ENCODE measurements around the gene RNF149. TPM values are rescaled to one million over a fixed set of nuclear protein-coding genes. Genes with fewer than 3 reads are reported as not detected.
"Not testable (repeated sequence)": the region's sequence is repeated elsewhere in the genome, so short reads cannot be mapped to it uniquely, and the experiment has no call there.

The RNF149 gene
- polyA plus RNA-seq = 10 to 100 TPM; 45.5 to 79.9 (median 50.9) TPM

DNA sequence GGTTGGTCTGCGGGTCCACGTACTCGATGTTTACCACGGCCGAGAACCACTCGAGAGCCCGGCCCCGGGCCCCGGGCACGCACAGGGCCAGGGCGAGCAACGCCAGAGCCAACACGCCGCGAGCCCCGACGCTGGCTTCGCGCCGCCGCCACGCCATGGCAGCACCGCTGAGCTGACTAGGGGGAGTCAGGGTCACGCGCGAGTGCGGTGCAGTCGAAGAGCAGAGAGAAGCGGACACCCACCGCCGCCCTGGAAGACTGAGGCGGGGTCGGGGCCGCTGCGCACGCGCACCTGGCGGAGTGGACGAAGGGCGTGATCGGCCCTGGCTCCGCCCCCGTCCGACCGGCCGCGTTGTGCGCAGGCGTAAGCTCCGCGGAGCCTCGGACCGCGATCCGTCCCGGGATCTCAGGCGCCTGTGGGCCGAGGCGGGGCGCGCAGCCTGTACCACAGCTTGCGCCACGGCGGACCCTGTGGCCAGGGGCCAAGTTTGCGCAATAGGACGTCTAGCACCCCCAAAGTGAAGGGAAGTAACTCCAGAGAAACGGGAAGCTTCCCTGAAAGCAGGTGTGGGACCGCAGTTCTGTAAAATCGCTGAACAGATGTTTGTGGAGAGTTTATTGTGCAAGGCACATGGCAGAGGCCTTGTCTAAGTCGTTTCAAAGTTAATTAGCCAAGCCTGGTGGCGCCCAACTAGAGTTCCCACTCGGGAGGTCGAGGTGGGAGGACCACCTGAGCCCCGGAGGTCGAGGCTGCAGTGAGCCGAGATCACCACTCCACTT is at the start of gene RNF149:
RNF149 (minus strand) TSS at position 270 of the 779 bp plus-strand sequence; CDS start at position 157, 113 bp downstream.
- Mint-ChIP-seq H3K4me1 (peaks cover 86 to 89% of the 10 kb centered on the region in 2 donors), H3K36me3 (peaks cover 0 to 2% (median 0%) of the 10 kb centered on the region in 3 donors), H3K27me3 (ENCODE audit: low read depth in 3 of 3) (peaks cover 9 to 26% (median 20%) of the 10 kb centered on the region in 3 donors), H3K9me3 (no peaks in the 10 kb centered on the region), H3K4me3 (peak within 1 kb of the TSS; percentile 91 to 99 (median 98)), H3K27ac (peak within 1 kb of the TSS; percentile 97 to 100 (median 100))
- peak; percentile 96 for DNase-seq

- Mint-ChIP-seq H3K4me1 (peaks cover 15 to 16% of the 10 kb centered on the region in 2 donors), H3K4me3 (no peak overlapping the region), H3K27ac (no peak overlapping the region), H3K9me3 (no peaks in the 10 kb centered on the region), H3K36me3 (no peaks in the 10 kb centered on the region), H3K27me3 (ENCODE audit: low read depth in 3 of 3) (no peaks in the 10 kb centered on the region)
- no peak for DNase-seq
Observed at GRCh38 chr2:101357376-101357775, 48.9 kb upstream of the RNF149 start.

DNA sequence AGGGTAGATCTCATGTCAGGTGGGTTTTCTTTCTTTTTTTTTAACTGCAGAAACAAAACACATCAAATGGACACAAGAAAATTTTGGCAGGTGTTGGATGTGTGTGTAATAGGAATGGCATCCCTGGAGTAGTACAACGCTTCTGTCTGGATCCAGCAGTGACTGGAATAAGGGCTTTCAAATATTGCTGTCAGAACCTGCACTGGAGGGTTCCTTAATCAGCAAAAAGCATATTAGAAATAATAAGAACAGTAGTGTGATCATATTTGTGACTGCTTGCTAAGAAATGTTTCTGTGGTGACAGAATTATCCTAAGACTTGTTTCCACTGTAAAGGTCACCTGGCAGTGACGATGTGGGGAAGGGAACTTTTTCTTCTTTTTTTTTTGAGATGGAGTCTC is 48.0 kb upstream of the RNF149 start:
- H3K9me3 Mint-ChIP-seq = no peaks in the 10 kb centered on the region
- H3K4me1 Mint-ChIP-seq = peaks cover 7% of the 10 kb centered on the region in 2 donors
- no peaks in the 10 kb centered on the region for H3K36me3 Mint-ChIP-seq
- H3K27ac Mint-ChIP-seq = no peak overlapping the region
- H3K27me3 Mint-ChIP-seq (ENCODE audit: low read depth in 3 of 3) = no peaks in the 10 kb centered on the region
- no peak overlapping the region for H3K4me3 Mint-ChIP-seq
- no peak for DNase-seq

DNA sequence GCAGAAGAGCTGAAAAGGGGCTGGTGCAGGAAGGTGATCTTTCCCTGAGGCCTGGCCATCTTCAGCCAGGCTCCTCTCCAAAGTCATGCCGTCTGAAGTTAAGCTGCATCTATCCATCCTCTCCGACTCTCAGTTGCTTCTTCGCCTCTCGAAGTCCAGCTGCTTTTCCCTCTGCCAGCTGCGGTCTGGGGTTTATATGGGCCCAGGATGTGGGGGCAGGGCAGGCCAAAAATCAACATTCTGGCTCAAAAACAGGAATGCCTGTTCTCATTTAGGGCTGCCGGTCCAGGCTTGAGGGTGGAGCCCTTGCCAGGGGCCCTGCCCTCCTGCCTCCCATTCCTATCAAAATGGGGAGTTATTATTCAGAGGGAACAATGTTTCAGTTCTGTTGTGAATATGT is 47.6 kb upstream of the RNF149 start:
- no peaks in the 10 kb centered on the region for H3K36me3 Mint-ChIP-seq
- no peak overlapping the region for H3K4me3 Mint-ChIP-seq
- H3K4me1 Mint-ChIP-seq = peaks cover 2 to 3% of the 10 kb centered on the region in 2 donors
- DNase-seq = no peak
- no peaks in the 10 kb centered on the region for H3K27me3 Mint-ChIP-seq (ENCODE audit: low read depth in 3 of 3)
- no peak overlapping the region for H3K27ac Mint-ChIP-seq
- no peaks in the 10 kb centered on the region for H3K9me3 Mint-ChIP-seq

DNA sequence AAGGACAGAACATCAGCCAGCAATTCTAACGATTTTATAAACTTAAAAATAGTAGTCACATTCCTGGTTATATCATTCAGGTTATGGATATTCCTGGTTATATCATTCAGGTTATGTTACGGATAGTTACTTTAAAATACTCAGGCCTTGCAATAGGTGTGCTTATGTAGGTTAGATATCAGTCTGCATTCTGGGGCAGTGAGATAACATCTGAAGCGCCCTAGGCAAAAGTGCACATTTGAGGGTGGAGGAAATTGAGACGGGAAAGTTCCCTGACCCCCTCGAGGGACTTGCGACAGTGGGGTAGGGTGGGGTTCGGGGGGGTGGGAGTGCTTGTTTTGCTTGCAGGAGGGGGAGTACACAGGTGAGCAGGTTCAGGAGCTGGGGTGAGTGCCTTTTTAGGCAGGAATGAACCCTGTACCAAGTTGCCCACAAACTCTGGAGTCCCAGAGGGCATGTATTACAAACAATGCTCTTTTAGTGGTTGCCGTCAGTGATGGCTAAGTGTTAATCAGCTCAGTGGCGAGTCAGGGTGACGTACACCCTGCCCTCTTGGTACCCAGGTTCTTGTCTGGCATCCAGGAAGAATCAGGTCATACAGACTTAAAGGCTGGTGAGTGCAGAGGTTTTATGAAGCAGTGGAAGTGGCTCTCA is 47.0 kb upstream of the RNF149 start:
- Mint-ChIP-seq H3K36me3 (no peaks in the 10 kb centered on the region), H3K27me3 (ENCODE audit: low read depth in 3 of 3) (no peaks in the 10 kb centered on the region), H3K4me3 (no peak overlapping the region), H3K9me3 (no peaks in the 10 kb centered on the region), H3K27ac (no peak overlapping the region), H3K4me1 (no peaks in the 10 kb centered on the region)
- no peak for DNase-seq

DNA sequence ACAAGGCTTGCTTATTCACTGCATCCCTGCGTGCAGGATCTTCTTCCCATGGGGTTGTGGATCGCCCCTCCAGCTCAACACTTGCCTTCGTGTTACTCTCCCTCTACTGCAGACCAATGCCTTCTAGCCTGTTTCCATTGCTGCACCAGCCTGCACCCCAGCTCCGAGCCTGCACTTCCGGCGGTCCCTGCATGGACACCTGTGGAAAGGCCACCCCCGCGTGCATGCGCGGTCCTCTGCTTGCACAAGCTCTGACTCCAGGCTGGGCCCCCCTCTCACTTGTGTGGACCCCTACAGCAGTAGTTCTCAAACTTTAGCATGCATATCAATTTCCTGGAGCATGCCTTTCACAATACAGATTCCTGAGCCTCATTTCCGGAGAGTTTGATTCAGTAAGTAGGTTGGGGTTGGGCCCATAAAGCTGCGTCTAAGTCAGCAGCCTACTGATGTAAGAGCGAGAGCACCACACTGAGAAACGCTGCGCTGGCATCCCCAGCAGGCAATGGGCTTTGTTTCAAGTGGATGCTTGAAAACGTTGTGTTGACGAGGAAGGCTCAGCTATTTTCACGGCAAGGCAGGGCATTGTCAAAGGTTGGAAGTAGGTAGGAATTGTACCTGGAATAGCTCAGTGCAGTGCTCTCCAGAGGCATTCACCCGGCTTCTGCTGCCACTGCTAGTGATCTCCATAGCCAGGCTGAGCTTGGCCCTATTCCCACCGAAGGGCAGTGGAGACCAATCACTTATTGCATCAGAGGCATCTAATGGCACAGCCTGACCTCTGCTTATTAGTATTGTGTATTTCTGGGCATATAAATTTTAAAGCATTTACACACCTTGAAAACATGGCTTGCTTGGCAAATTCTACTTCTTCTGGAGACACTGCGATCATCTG is 46.2 kb upstream of the RNF149 start:
- no peak for DNase-seq
- peaks cover 0 to 2% (median 0%) of the 10 kb centered on the region in 3 donors for H3K27me3 Mint-ChIP-seq (ENCODE audit: low read depth in 3 of 3)
- H3K27ac Mint-ChIP-seq = no peak overlapping the region
- no peaks in the 10 kb centered on the region for H3K36me3 Mint-ChIP-seq
- no peaks in the 10 kb centered on the region for H3K4me1 Mint-ChIP-seq
- no peak overlapping the region for H3K4me3 Mint-ChIP-seq
- H3K9me3 Mint-ChIP-seq = no peaks in the 10 kb centered on the region

- H3K4me1 Mint-ChIP-seq; H3K27ac Mint-ChIP-seq; DNase-seq; H3K9me3 Mint-ChIP-seq; H3K4me3 Mint-ChIP-seq; H3K36me3 Mint-ChIP-seq; H3K27me3 Mint-ChIP-seq (ENCODE audit: low read depth in 3 of 3): not testable (repeated sequence)
Observed at GRCh38 chr2:101352631-101353030, 44.1 kb upstream of the RNF149 start.

GRCh38 chr2:101351207-101351606 is 42.7 kb upstream of the RNF149 start:
- H3K9me3 Mint-ChIP-seq = no peaks in the 10 kb centered on the region
- H3K27ac Mint-ChIP-seq = no peak overlapping the region
- H3K4me1 Mint-ChIP-seq = no peaks in the 10 kb centered on the region

DNA sequence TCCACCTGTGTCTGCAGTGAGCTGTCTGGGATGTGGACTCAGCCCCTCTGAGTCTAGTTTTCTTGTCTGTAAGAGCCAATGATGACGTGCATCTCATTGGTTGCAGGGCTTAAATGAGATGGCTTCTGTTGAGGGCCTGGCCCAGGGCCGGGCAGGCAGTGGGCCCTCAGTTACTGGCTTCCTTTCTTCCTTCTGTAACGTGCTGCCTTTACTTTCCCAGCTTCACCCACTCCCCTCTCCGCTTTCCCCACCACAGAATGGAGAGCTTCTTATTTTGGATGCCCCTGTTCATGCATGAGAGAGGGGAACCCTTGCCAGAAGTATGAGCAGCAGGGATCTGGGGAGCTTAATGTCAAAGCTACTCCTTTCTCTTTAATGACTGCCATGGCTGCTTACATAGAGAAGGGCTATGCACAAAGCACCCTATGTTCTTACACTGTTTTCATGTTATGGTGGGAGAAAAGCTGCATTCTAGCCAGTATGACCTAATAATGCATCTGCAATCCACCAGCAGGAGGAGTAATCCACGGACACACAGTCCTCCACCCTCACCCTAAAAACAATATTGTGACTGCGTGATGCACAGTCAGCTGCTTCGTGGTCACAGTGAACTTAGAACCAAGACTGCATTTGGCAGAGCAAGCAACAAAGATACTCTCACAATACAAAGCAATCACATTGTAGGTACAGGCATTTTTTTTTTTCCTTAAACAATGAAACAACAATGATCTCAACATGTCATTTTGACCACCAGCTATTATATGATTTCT is 41.6 kb upstream of the RNF149 start:
- no peak for DNase-seq
- Mint-ChIP-seq H3K4me3 (no peak overlapping the region), H3K27me3 (ENCODE audit: low read depth in 3 of 3) (peaks cover 0 to 3% (median 0%) of the 10 kb centered on the region in 3 donors), H3K27ac (peak overlapping the region in 1 of 6 donors; percentile 24), H3K36me3 (no peaks in the 10 kb centered on the region), H3K4me1 (no peaks in the 10 kb centered on the region), H3K9me3 (no peaks in the 10 kb centered on the region)

More at GRCh38 chr2:101351207-101351606, 42.7 kb upstream of the RNF149 start:
- Mint-ChIP-seq H3K4me3 (no peak overlapping the region), H3K27me3 (ENCODE audit: low read depth in 3 of 3) (peaks cover 0 to 3% (median 0%) of the 10 kb centered on the region in 3 donors), H3K36me3 (no peaks in the 10 kb centered on the region)
- no peak for DNase-seq

GRCh38 chr2:101348883-101349282 is 40.4 kb upstream of the RNF149 start:
- Mint-ChIP-seq H3K36me3 (no peaks in the 10 kb centered on the region), H3K27ac (no peak overlapping the region), H3K4me3 (no peak overlapping the region), H3K9me3 (no peaks in the 10 kb centered on the region), H3K27me3 (ENCODE audit: low read depth in 3 of 3) (peaks cover 0 to 3% (median 0%) of the 10 kb centered on the region in 3 donors), H3K4me1 (no peaks in the 10 kb centered on the region)
- DNase-seq = no peak

DNA sequence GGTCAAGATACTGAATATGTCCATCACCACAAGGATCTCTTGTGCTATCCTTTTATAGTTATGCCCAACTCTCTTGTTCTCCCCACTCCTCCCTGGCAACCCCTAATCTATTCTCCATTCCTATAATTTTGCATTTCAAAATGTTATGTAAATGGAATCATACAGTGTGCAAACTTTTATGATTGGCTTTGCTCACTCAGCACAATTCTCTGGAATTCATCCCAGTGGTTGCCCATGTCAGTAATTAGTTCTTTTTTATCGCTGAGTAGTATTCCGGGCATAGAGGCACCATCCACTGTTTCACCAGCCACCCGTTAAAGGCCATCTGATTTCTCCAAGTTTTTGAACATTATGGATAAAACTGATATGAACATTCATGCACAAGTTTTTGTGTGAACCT is 38.4 kb upstream of the RNF149 start:
- Mint-ChIP-seq H3K4me3 (no peak overlapping the region), H3K9me3 (no peaks in the 10 kb centered on the region), H3K27ac (no peak overlapping the region), H3K36me3 (no peaks in the 10 kb centered on the region), H3K4me1 (peaks cover 4 to 7% of the 10 kb centered on the region in 2 donors), H3K27me3 (ENCODE audit: low read depth in 3 of 3) (peaks cover 1 to 7% (median 3%) of the 10 kb centered on the region in 3 donors)
- DNase-seq = no peak

DNA sequence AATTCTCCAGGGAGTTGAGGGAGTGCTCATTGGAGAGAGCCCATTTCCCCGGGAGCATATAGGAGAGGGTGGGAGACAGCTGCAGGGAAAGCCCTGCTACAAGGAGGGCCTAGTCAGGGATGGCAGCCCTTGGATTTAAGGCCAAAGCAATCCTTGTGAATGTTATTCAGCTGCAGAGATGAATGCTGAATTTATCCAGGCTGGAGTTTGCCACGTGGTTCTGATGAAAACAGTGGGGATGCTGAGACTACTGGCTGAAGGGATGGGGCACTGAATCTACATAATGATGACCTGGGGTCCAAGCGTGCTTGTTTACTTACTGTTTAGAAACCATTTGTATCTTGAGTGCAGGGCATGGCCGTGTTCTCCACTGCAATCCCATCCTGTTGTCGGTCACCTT is 35.6 kb upstream of the RNF149 start:
- H3K4me1 Mint-ChIP-seq = peaks cover 10 to 16% of the 10 kb centered on the region in 2 donors
- H3K27ac Mint-ChIP-seq = no peak overlapping the region
- H3K9me3 Mint-ChIP-seq = no peaks in the 10 kb centered on the region
- no peak overlapping the region for H3K4me3 Mint-ChIP-seq
- H3K36me3 Mint-ChIP-seq = no peaks in the 10 kb centered on the region
- H3K27me3 Mint-ChIP-seq (ENCODE audit: low read depth in 3 of 3) = peaks cover 0 to 10% (median 1%) of the 10 kb centered on the region in 3 donors
- DNase-seq = no peak

DNA sequence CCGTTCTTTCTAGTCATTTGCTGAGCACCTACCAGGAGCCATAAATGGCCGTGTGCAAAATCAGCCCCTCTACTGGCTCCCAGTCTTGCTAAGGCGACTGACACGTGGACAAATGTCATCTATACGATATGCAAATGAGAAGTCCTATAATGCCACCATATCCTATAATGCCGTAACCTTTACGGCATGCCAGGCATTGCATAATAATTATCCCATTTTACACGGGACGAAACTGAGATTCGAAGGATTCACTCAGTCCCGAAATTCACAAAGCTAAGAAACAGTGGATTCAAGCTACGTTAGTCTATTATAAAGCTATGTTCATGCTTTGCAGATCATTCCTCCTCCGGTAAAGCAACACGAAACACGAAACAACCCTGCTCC is 34.1 kb upstream of the RNF149 start:
- Mint-ChIP-seq H3K36me3 (no peaks in the 10 kb centered on the region), H3K27ac (no peak overlapping the region), H3K9me3 (no peaks in the 10 kb centered on the region), H3K4me3 (no peak overlapping the region), H3K4me1 (peaks cover 10 to 16% of the 10 kb centered on the region in 2 donors), H3K27me3 (ENCODE audit: low read depth in 3 of 3) (peaks cover 0 to 10% (median 1%) of the 10 kb centered on the region in 3 donors)
- no peak for DNase-seq

Measured in immature natural killer cell (primary cell).